Neural progenitor cell (in vitro differentiated cells): Measurements from ENCODE around the gene ECPAS. TPM values are rescaled to one million over a fixed set of nuclear protein-coding genes. Genes with fewer than 3 reads are reported as not detected.
A peak's percentile ranks its signal among the peaks of the same experiment; 100 is the strongest.
"Not testable (repeated sequence)": the region's sequence is repeated elsewhere in the genome, so short reads cannot be mapped to it uniquely, and the experiment has no call there.

Source experiments
- DNase-seq: peaks from one replicate; pipeline ENCODE4 v3.0.0-alpha.2; 2016; ENCODE audit warnings: low spot score
- H2AFZ ChIP-seq: fragments of 200-600 bp; sonication (generic); replicated peaks from 2 replicates; pipeline ENCODE4 v1.6.1; 2016; ENCODE audit warnings: antibody characterized with exemption
- H3F3A ChIP-seq: fragments of 200-600 bp; sonication (generic); 2 replicates; pipeline ENCODE4 v1.6.1; 2016; ENCODE audit warnings: antibody characterized with exemption, low read depth
- H3K27ac ChIP-seq: fragments of 200-600 bp; sonication (generic); 2 replicates; pipeline ENCODE4 v1.5.1; 2016; ENCODE audit warnings: mild to moderate bottlenecking
- H3K27me3 ChIP-seq: fragments of 200-600 bp; sonication (generic); 2 replicates; pipeline ENCODE4 v1.6.1; 2016; ENCODE audit warnings: mild to moderate bottlenecking, moderate library complexity
- H3K36me3 ChIP-seq: fragments of 200-600 bp; sonication (generic); 2 replicates; pipeline ENCODE4 v1.5.1; 2016
- H3K4me1 ChIP-seq: fragments of 200-600 bp; sonication (generic); 2 replicates; pipeline ENCODE4 v1.6.1; 2016; ENCODE audit warnings: mixed run types
- H3K4me2 ChIP-seq: fragments of 200-600 bp; sonication (generic); 2 replicates; pipeline ENCODE4 v1.6.1; 2016
- H3K4me3 ChIP-seq: fragments of 200-600 bp; sonication (generic); 2 replicates; pipeline ENCODE4 v1.5.1; 2016
- H3K79me2 ChIP-seq: fragments of 200-600 bp; sonication (generic); 2 replicates; pipeline ENCODE4 v1.6.1; 2016; ENCODE audit warnings: low read depth
- H3K9ac ChIP-seq: fragments of 200-600 bp; sonication (generic); 2 replicates; pipeline ENCODE4 v1.6.1; 2016
- H3K9me3 ChIP-seq: fragments of 200-600 bp; sonication (generic); 2 replicates; pipeline ENCODE4 v1.5.1; 2016; ENCODE audit warnings: low read depth
- H4K20me1 ChIP-seq: fragments of 200-600 bp; sonication (generic); 2 replicates; pipeline ENCODE4 v1.6.1; 2016; ENCODE audit warnings: low read depth
- H3K27ac Mint-ChIP-seq: 3 replicates; pipeline ENCODE4 v1.8.0; 2021; ENCODE audit warnings: mixed read lengths
- H3K27me3 Mint-ChIP-seq: 2 replicates; pipeline ENCODE4 v1.8.0; 2022; ENCODE audit warnings: low read depth, mild to moderate bottlenecking, inconsistent platforms, moderate library complexity, mixed read lengths; ENCODE audit not compliant: insufficient read depth
- H3K36me3 Mint-ChIP-seq: 3 replicates; pipeline ENCODE4 v1.8.0; 2021; ENCODE audit warnings: mixed read lengths
- H3K4me1 Mint-ChIP-seq: 3 replicates; pipeline ENCODE4 v1.8.0; 2021; ENCODE audit warnings: mixed read lengths
- H3K4me3 Mint-ChIP-seq: 3 replicates; pipeline ENCODE4 v1.8.0; 2021; ENCODE audit warnings: mild to moderate bottlenecking, moderate library complexity, mixed read lengths
- H3K9me3 Mint-ChIP-seq: 3 replicates; pipeline ENCODE4 v1.8.0; 2020; ENCODE audit warnings: mixed read lengths
- CTCF ChIP-seq: fragments of 200-600 bp; sonication (generic); IDR thresholded peaks from 2 replicates; pipeline ENCODE4 v1.5.1; 2017; ENCODE audit warnings: antibody characterized with exemption, mild to moderate bottlenecking
- EZH2 ChIP-seq: fragments of 200-600 bp; sonication (generic); IDR thresholded peaks from 2 replicates; pipeline ENCODE4 v1.6.1; 2017; ENCODE audit warnings: antibody characterized with exemption, mild to moderate bottlenecking, moderate library complexity
- EZH2phosphoT487 ChIP-seq: fragments of 200-600 bp; sonication (generic); IDR thresholded peaks from 2 replicates; pipeline ENCODE4 v1.6.1; 2017; ENCODE audit warnings: antibody characterized with exemption
- total RNA-seq: library from RNA; depleted of rRNA; stranded (reverse); fragments of >200 nt; gene quantifications from 2 replicates; pipeline ENCODE4 v1.2.3, GENCODE V29; 2015; ENCODE audit warnings: low replicate concordance

Gene ECPAS
- total RNA-seq, 1 donor from 2014 or later, result 59.2 TPM

GRCh38 chr9:111407813-111408212 is 76.4 kb downstream of the ECPAS start:
- H3K4me3 ChIP-seq, result no peak overlapping the region
- H3K36me3 ChIP-seq, result peaks cover 7% of the 10 kb centered on the region
- H3K4me3 Mint-ChIP-seq, result no peak overlapping the region
- no peak overlapping the region for H3K9ac ChIP-seq
- no peaks in the 10 kb centered on the region for H3K4me1 ChIP-seq
- no peaks in the 10 kb centered on the region for H3F3A ChIP-seq
- DNase-seq, result no peak
- TF ChIP-seq EZH2phosphoT487, result no peak
- H3K9me3 Mint-ChIP-seq, result peaks cover 14% of the 10 kb centered on the region
- H4K20me1 ChIP-seq, result no peaks in the 10 kb centered on the region
- H3K79me2 ChIP-seq, result no peaks in the 10 kb centered on the region
- H3K4me2 ChIP-seq, result no peak overlapping the region
- peaks cover 55% of the 10 kb centered on the region for H3K36me3 Mint-ChIP-seq
- H3K27me3 Mint-ChIP-seq, result no peaks in the 10 kb centered on the region
- no peak overlapping the region for H3K27ac Mint-ChIP-seq
- no peak overlapping the region for H2AFZ ChIP-seq
- H3K27ac ChIP-seq, result no peak overlapping the region
- no peaks in the 10 kb centered on the region for H3K27me3 ChIP-seq
- H3K4me1 Mint-ChIP-seq, result no peaks in the 10 kb centered on the region
- H3K9me3 ChIP-seq, result no peaks in the 10 kb centered on the region

GRCh38 chr9:111405701-111406100 is 78.5 kb downstream of the ECPAS start:
- no peaks in the 10 kb centered on the region for H3K4me1 Mint-ChIP-seq
- no peaks in the 10 kb centered on the region for H3K4me1 ChIP-seq
- H3K27ac ChIP-seq, result no peak overlapping the region
- peaks cover 4% of the 10 kb centered on the region for H3K9me3 ChIP-seq
- H3K27ac Mint-ChIP-seq, result no peak overlapping the region
- peaks cover 2% of the 10 kb centered on the region for H3K27me3 Mint-ChIP-seq
- peaks cover 65% of the 10 kb centered on the region for H3K36me3 Mint-ChIP-seq
- H3K4me3 ChIP-seq, result no peak overlapping the region
- no peak overlapping the region for H3K9ac ChIP-seq
- no peaks in the 10 kb centered on the region for H4K20me1 ChIP-seq
- no peak overlapping the region for H3K4me2 ChIP-seq
- peaks cover 34% of the 10 kb centered on the region for H3K9me3 Mint-ChIP-seq
- no peaks in the 10 kb centered on the region for H3K27me3 ChIP-seq
- peaks cover 18% of the 10 kb centered on the region for H3K36me3 ChIP-seq
- H3K4me3 Mint-ChIP-seq, result no peak overlapping the region
- TF ChIP-seq EZH2 (no peak), EZH2phosphoT487 (no peak), CTCF (no peak)
- H3K79me2 ChIP-seq, result no peaks in the 10 kb centered on the region
- H3F3A ChIP-seq, result no peaks in the 10 kb centered on the region
- no peak overlapping the region for H2AFZ ChIP-seq
- DNase-seq, result no peak

GRCh38 chr9:111401486-111401885 is 82.7 kb downstream of the ECPAS start:
- Mint-ChIP-seq H3K36me3 (peaks cover 60% of the 10 kb centered on the region), H3K9me3 (peaks cover 41% of the 10 kb centered on the region)
- H3K27ac Mint-ChIP-seq, H4K20me1 ChIP-seq, H3F3A ChIP-seq, H3K27ac ChIP-seq, DNase-seq, H3K4me1 ChIP-seq, H2AFZ ChIP-seq, H3K4me3 Mint-ChIP-seq, H3K79me2 ChIP-seq, H3K9me3 ChIP-seq, H3K4me1 Mint-ChIP-seq, H3K4me2 ChIP-seq, H3K27me3 ChIP-seq, H3K27me3 Mint-ChIP-seq, H3K4me3 ChIP-seq, H3K9ac ChIP-seq: not testable (repeated sequence)
- peaks cover 24% of the 10 kb centered on the region for H3K36me3 ChIP-seq

- H3K4me1 Mint-ChIP-seq, result no peaks in the 10 kb centered on the region
- no peaks in the 10 kb centered on the region for H3K79me2 ChIP-seq
- no peak overlapping the region for H3K4me3 ChIP-seq
- no peak overlapping the region for H3K27ac Mint-ChIP-seq
- H3K9me3 Mint-ChIP-seq, result peaks cover 39% of the 10 kb centered on the region
- no peak overlapping the region for H3K9ac ChIP-seq
- H3K27me3 ChIP-seq, result no peaks in the 10 kb centered on the region
- H2AFZ ChIP-seq, result no peak overlapping the region
- TF ChIP-seq EZH2phosphoT487, result no peak
- H3K4me3 Mint-ChIP-seq, result no peak overlapping the region
- no peak overlapping the region for H3K4me2 ChIP-seq
- H4K20me1 ChIP-seq, result no peaks in the 10 kb centered on the region
- H3K27me3 Mint-ChIP-seq, result peaks cover 3% of the 10 kb centered on the region
- H3K36me3 Mint-ChIP-seq, result peaks cover 57% of the 10 kb centered on the region
- H3F3A ChIP-seq, result no peaks in the 10 kb centered on the region
- DNase-seq, result no peak
- no peak overlapping the region for H3K27ac ChIP-seq
- no peaks in the 10 kb centered on the region for H3K4me1 ChIP-seq
- peaks cover 4% of the 10 kb centered on the region for H3K9me3 ChIP-seq
- peaks cover 24% of the 10 kb centered on the region for H3K36me3 ChIP-seq
These were observed 83.7 kb downstream of the ECPAS start for GRCh38 chr9:111400564-111400898.

- no peaks in the 10 kb centered on the region for H3K79me2 ChIP-seq
- H3K9me3 Mint-ChIP-seq, result peaks cover 35% of the 10 kb centered on the region
- no peaks in the 10 kb centered on the region for H3K4me1 ChIP-seq
- H3K36me3 Mint-ChIP-seq, result peaks cover 57% of the 10 kb centered on the region
- no peaks in the 10 kb centered on the region for H4K20me1 ChIP-seq
- H3K27me3 ChIP-seq, result no peaks in the 10 kb centered on the region
- no peaks in the 10 kb centered on the region for H3F3A ChIP-seq
- peak; percentile 58 for DNase-seq
- H3K4me3 Mint-ChIP-seq, result no peak overlapping the region
- H3K4me1 Mint-ChIP-seq, result no peaks in the 10 kb centered on the region
- H3K9me3 ChIP-seq, result peaks cover 4% of the 10 kb centered on the region
- H3K36me3 ChIP-seq, result peaks cover 24% of the 10 kb centered on the region
- H3K27ac Mint-ChIP-seq, result no peak overlapping the region
- no peak overlapping the region for H2AFZ ChIP-seq
- TF ChIP-seq EZH2 (no peak), CTCF (peak; percentile 66)
- peaks cover 3% of the 10 kb centered on the region for H3K27me3 Mint-ChIP-seq
- H3K4me3 ChIP-seq, result no peak overlapping the region
- no peak overlapping the region for H3K27ac ChIP-seq
- no peak overlapping the region for H3K4me2 ChIP-seq
- no peak overlapping the region for H3K9ac ChIP-seq
These were observed 84.2 kb downstream of the ECPAS start for GRCh38 chr9:111399772-111400563.
